OCI-LY7 (cell line): ENCODE data around the gene EIF3A. TPM values are rescaled to one million over a fixed set of nuclear protein-coding genes. Genes with fewer than 3 reads are reported as not detected.

Source experiments
- BruUV-seq: library from RNA; stranded (reverse); fragments of 400-500 nt; replicated peaks from 2 replicates; lab custom pipeline; 2021; lab: Mats Ljungman, UMichigan
- CTCF ChIA-PET: fragments of 300-600 bp; sonication (Branson Sonifier 250); formaldehyde crosslinking; loops from one replicate; lab custom pipeline; 2022; ENCODE audit warnings: antibody characterized with exemption; ENCODE audit not compliant: unreplicated experiment; lab: Charles Lee
- POLR2A ChIA-PET: fragments of 300-600 bp; sonication (Branson Sonifier 250); formaldehyde crosslinking; loops from one replicate; lab custom pipeline; 2022; ENCODE audit warnings: antibody characterized with exemption; lab: Charles Lee
- DNase-seq: peaks from one replicate; pipeline ENCODE4 v3.0.0-alpha.2; 2015; ENCODE audit warnings: low spot score
- H2AFZ ChIP-seq: fragments of 200-600 bp; sonication (generic), shearing (Covaris generic); 2 replicates; pipeline ENCODE4 v1.6.1; 2014; ENCODE audit warnings: mild to moderate bottlenecking, antibody characterized with exemption, low read length, moderate library complexity
- H3K27ac ChIP-seq: fragments of 200-600 bp; sonication (generic); 2 replicates; pipeline ENCODE4 v1.5.1; 2014; ENCODE audit warnings: mixed run types, low read depth, mild to moderate bottlenecking, moderate library complexity, low read length, inconsistent platforms; ENCODE audit not compliant: poor library complexity, severe bottlenecking
- H3K36me3 ChIP-seq: fragments of 200-600 bp; sonication (generic); 2 replicates; pipeline ENCODE4 v1.6.1; 2014; ENCODE audit warnings: mild to moderate bottlenecking, antibody characterized with exemption, low read length, moderate library complexity, mixed read lengths; ENCODE audit not compliant: insufficient read depth
- H3K4me1 ChIP-seq: fragments of 200-600 bp; sonication (generic); 2 replicates; pipeline ENCODE4 v1.5.1; 2014; ENCODE audit warnings: mild to moderate bottlenecking, low read length; ENCODE audit not compliant: insufficient read depth, poor library complexity, severe bottlenecking
- H3K4me2 ChIP-seq: fragments of 200-600 bp; sonication (generic); 2 replicates; pipeline ENCODE4 v1.6.1; 2014; ENCODE audit warnings: mild to moderate bottlenecking, low read length
- H3K4me3 ChIP-seq: fragments of 200-600 bp; sonication (generic); 2 replicates; pipeline ENCODE4 v1.5.1; 2014; ENCODE audit warnings: mild to moderate bottlenecking, low read depth, low read length; ENCODE audit not compliant: poor library complexity, severe bottlenecking
- H3K79me2 ChIP-seq: fragments of 200-600 bp; sonication (generic); 2 replicates; pipeline ENCODE4 v1.6.1; 2016; ENCODE audit warnings: low read depth, mild to moderate bottlenecking, low read length, moderate library complexity, mixed read lengths; ENCODE audit not compliant: insufficient read depth
- H3K9me2 ChIP-seq: fragments of 200-600 bp; sonication (generic); 2 replicates; pipeline ENCODE4 v1.6.1; 2016; ENCODE audit warnings: mild to moderate bottlenecking, low read length, mixed read lengths; ENCODE audit not compliant: insufficient read depth
- H3K9me3 ChIP-seq: fragments of 200-600 bp; sonication (generic); 2 replicates; pipeline ENCODE4 v1.6.1; 2014; ENCODE audit warnings: mild to moderate bottlenecking, mixed run types, low read length, mixed read lengths
- H4K20me1 ChIP-seq: fragments of 200-600 bp; sonication (generic); 2 replicates; pipeline ENCODE4 v1.6.1; 2014; ENCODE audit warnings: mild to moderate bottlenecking, antibody characterized with exemption, low read length, moderate library complexity, mixed read lengths; ENCODE audit not compliant: insufficient read depth
- EZH2phosphoT487 ChIP-seq: fragments of 200-600 bp; sonication (generic); IDR thresholded peaks from 2 replicates; pipeline ENCODE4 v1.6.1; 2018; ENCODE audit warnings: low read depth, borderline replicate concordance, mild to moderate bottlenecking, mixed run types, antibody characterized with exemption, low read length, moderate library complexity, mixed read lengths
- intact Hi-C: fragments of 100-400 bp; cut with micrococcal nuclease; formaldehyde crosslinking; loops from one replicate; pipeline ENCODE4 v1.10.0; 2022; ENCODE audit not compliant: unreplicated experiment
- total RNA-seq, 2 experiments: library from RNA; depleted of rRNA in 1 of 2; stranded (reverse); fragments of >200 nt in 1 of 2; shearing (Covaris generic) in 1 of 2; gene quantifications; 2 replicates each; pipeline ENCODE4 v1.2.3, GENCODE V29; 2014 to 2022
- TF ChIP-seq, protein P1 (sequence below): fragments of 200-600 bp; sonication (generic); conservative IDR thresholded peaks from 2 replicates; pipeline ENCODE4 v1.5.1; 2014; ENCODE audit warnings: mild to moderate bottlenecking, antibody characterized with exemption, low read length, moderate library complexity, mixed read lengths

Gene EIF3A
- total RNA-seq, 2 experiments from 2014 or later: 83.0 to 171 TPM

DNA sequence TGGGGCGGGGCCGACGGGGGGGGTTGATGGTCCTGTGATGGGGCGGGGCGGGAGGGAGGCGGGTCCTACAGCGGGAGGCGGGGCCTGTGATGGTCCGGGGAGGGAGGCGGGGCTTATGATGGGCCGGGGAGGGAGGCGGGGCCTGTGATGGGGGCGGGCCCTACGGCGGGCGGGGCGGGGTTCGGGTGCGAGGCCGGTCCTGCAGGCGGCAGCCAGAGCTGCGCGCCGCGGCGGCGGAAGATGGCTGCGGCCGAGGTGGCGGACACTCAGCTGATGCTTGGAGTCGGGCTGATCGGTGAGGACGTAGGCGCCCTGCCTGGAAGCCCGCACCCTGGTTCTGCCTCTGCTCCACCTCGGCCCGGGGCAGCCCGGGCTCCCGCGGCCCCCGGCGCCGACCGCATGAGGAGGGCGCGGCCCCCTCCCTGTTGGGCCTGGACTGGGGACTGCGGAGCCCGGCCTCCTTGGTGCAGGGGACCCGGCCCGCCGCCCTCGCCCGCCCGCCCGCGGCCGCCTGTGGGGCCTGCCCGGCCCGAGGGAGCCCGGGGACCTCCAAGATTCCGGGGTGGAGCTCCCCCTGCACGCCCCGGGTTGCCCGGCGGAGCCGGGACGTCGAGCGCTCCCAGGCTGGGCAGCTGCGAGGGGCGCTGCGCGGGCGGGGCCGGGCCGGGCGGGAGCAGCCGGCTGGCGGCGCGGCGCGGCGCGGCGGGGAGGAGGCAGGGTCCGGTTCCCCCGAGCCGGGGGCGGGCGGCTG lies 23.5 kb upstream of the EIF3A start, which contains the start of gene DENND10:
TSS of gene DENND10 (plus strand) at position 211 of the 751 bp plus-strand sequence. CDS start at position 241, 30 bp downstream.
- peak within 1 kb of the TSS; percentile 99 for H3K4me2 ChIP-seq
- peaks cover 8% of the 10 kb centered on the region; the same call in 1 of the 2 replicates for H3K36me3 ChIP-seq
- H2AFZ ChIP-seq: peak within 1 kb of the TSS; percentile 66
- H3K4me3 ChIP-seq: peak within 1 kb of the TSS; percentile 83
- TF ChIP-seq, protein P1, sequence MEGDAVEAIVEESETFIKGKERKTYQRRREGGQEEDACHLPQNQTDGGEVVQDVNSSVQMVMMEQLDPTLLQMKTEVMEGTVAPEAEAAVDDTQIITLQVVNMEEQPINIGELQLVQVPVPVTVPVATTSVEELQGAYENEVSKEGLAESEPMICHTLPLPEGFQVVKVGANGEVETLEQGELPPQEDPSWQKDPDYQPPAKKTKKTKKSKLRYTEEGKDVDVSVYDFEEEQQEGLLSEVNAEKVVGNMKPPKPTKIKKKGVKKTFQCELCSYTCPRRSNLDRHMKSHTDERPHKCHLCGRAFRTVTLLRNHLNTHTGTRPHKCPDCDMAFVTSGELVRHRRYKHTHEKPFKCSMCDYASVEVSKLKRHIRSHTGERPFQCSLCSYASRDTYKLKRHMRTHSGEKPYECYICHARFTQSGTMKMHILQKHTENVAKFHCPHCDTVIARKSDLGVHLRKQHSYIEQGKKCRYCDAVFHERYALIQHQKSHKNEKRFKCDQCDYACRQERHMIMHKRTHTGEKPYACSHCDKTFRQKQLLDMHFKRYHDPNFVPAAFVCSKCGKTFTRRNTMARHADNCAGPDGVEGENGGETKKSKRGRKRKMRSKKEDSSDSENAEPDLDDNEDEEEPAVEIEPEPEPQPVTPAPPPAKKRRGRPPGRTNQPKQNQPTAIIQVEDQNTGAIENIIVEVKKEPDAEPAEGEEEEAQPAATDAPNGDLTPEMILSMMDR: no peak
- TF ChIP-seq EZH2phosphoT487: no peak
- ChIA-PET CTCF (interaction anchor here (0.9 to 1.2 kb wide), 2 partner anchors 15 to 18 kb away, joined by 3 to 4 read pairs; no protein-coding TSS in a partner anchor), POLR2A (interaction anchor here (0.6 to 2.0 kb wide), 13 partner anchors 8 to 761 kb away, joined by 3 to 10 read pairs (median 4); partner anchors contain the start of gene EIF3A)
- no peak within 1 kb of the TSS for H3K27ac ChIP-seq
- peaks cover 9% of the 10 kb centered on the region; the same call in 1 of the 2 replicates for H3K79me2 ChIP-seq
- BruUV-seq: no TSS peak
- intact Hi-C loops: loop anchor here (1.0 to 2.0 kb wide), 2 partner anchors 17 to 61 kb away; partner anchors contain the start of gene SFXN4
- H3K4me1 ChIP-seq: peaks cover 17% of the 10 kb centered on the region
- H4K20me1 ChIP-seq: no peaks in the 10 kb centered on the region
- no peaks in the 10 kb centered on the region for H3K9me3 ChIP-seq
- H3K9me2 ChIP-seq: no peaks in the 10 kb centered on the region
- DNase-seq: peak; percentile 83

DNA sequence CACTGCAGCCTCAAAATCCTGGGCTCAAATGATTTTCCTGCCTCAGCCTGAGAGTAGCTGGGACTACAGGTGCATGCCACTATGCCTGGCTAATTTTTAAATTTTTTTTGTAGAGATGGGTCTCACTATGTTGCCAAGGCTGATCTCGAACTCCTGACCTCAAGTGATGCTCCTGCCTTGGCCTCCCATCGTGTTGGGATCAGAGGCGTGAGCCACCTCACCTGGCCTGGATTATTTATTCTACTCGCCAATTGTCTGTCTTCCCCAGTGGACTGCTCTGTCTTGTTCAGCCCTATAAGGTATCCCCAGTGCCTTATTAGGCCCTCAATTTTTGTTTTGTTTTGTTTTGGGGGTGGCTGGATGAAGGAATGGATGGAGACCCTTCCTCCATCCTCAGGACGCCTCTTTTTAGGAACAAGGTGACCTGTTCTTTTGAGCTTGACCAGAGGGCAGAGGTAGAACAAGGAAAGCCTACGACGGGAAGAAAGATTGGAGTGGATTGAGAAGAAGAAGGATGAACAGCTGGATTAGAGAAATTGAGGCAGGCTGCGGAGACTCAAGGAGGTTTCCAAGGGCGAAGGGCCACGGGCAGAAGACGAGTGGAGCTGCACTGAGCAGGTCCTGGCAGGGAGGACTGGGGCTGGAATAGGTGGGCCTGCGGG lies 22.8 kb upstream of the EIF3A start:
- Histone ChIP-seq H4K20me1 (no peaks in the 10 kb centered on the region), H3K9me2 (no peaks in the 10 kb centered on the region), H3K9me3 (no peaks in the 10 kb centered on the region), H3K79me2 (peaks cover 9% of the 10 kb centered on the region; the same call in 1 of the 2 replicates), H3K27ac (no peak overlapping the region), H3K36me3 (0 out of 2 replicates have a peak, but pooled peaks cover 6% of the 10 kb centered on the region), H2AFZ (peak overlapping the region; percentile 66), H3K4me1 (peaks cover 17% of the 10 kb centered on the region), H3K4me2 (peak overlapping the region; percentile 50), H3K4me3 (peak overlapping the region; percentile 14)
- ChIA-PET CTCF (no interaction called here), POLR2A (interaction anchor here (0.6 to 2.0 kb wide), 13 partner anchors 7 to 761 kb away, joined by 3 to 10 read pairs (median 4); partner anchors contain the start of gene EIF3A)
- intact Hi-C loops: no loop called here
- no TSS peak for BruUV-seq
- DNase-seq: no peak
- TF ChIP-seq, protein P1: no peak
- no peak for TF ChIP-seq EZH2phosphoT487
